SK-N-DZ (cell line): ENCODE data around the gene HSD17B7.
"Not testable (repeated sequence)": the region's sequence is repeated elsewhere in the genome, so short reads cannot be mapped to it uniquely, and the experiment has no call there.

Experiments
- DNase-seq: peaks from one replicate; pipeline ENCODE4 v3.0.0-alpha.2; 2015; ENCODE audit warnings: low spot score

Gene HSD17B7

GRCh38 chr1:162807503-162807902, 17.0 kb downstream of the HSD17B7 start:
- DNase-seq = not testable (repeated sequence)

GRCh38 chr1:162812357-162812756, 21.9 kb downstream of the HSD17B7 start:
- DNase-seq = not testable (repeated sequence)

GRCh38 chr1:162818136-162818535, 27.6 kb downstream of the HSD17B7 start:
- not testable (repeated sequence) for DNase-seq

- not testable (repeated sequence) for DNase-seq
Observed at GRCh38 chr1:162818666-162819065, 28.2 kb downstream of the HSD17B7 start.

GRCh38 chr1:162822391-162823200, 32.1 kb downstream of the HSD17B7 start:
- peak; percentile 33 for DNase-seq

GRCh38 chr1:162823231-162823630, 32.7 kb downstream of the HSD17B7 start:
- DNase-seq = no peak

GRCh38 chr1:162823771-162824525, 33.4 kb downstream of the HSD17B7 start:
- no peak for DNase-seq

- DNase-seq = no peak
Observed at GRCh38 chr1:162829268-162829667, 38.8 kb downstream of the HSD17B7 start.

- no peak for DNase-seq
Observed at GRCh38 chr1:162832470-162832869, 42.0 kb downstream of the HSD17B7 start.

GRCh38 chr1:162835157-162835899, 44.8 kb downstream of the HSD17B7 start:
- DNase-seq = no peak

GRCh38 chr1:162838863-162839262, 48.4 kb downstream of the HSD17B7 start:
- no peak for DNase-seq

GRCh38 chr1:162840250-162840839, 49.8 kb downstream of the HSD17B7 start:
- DNase-seq = no peak

GRCh38 chr1:162844153-162844552, 53.7 kb downstream of the HSD17B7 start:
- no peak for DNase-seq

GRCh38 chr1:162846256-162847212, 56.0 kb downstream of the HSD17B7 start:
- DNase-seq = peak; percentile 67

GRCh38 chr1:162847839-162848453, 57.4 kb downstream of the HSD17B7 start:
- DNase-seq = peak; percentile 71

GRCh38 chr1:162849711-162850110, 59.2 kb downstream of the HSD17B7 start:
- no peak for DNase-seq

GRCh38 chr1:162851341-162851740, 60.8 kb downstream of the HSD17B7 start:
- no peak for DNase-seq

- peak; percentile 82 for DNase-seq
Observed at GRCh38 chr1:162854245-162854882, 63.9 kb downstream of the HSD17B7 start.

- DNase-seq = peak; percentile 54
Observed at GRCh38 chr1:162855461-162856150, 65.1 kb downstream of the HSD17B7 start.
